Measurements from ENCODE around the gene HDAC7. TPM values are rescaled to one million over a fixed set of nuclear protein-coding genes. Genes with fewer than 3 reads are reported as not detected.
A peak's percentile ranks its signal among the peaks of the same experiment; 100 is the strongest.

HDAC7 gene
- total RNA-seq, 5 donors from 2014 or later (not counting 1 experiment from before 2014, with no cell fraction given), result 142 to 192 (median 165) TPM

GRCh38 chr12:47790676-47791350 is 28.9 kb downstream of the HDAC7 start:
- Mint-ChIP-seq H3K9me3 (no peaks in the 10 kb centered on the region), H3K4me1 (no peaks in the 10 kb centered on the region), H3K36me3 (peaks cover 62% of the 10 kb centered on the region), H3K27me3 (no peaks in the 10 kb centered on the region), H3K27ac (no peak overlapping the region), H3K4me3 (no peak overlapping the region)
- Histone ChIP-seq H3K4me1 (ENCODE audit: control insufficient read depth in 1 of 2, extremely low read depth in 1 of 2, insufficient read depth in 2 of 2, low read length in 2 of 2) (no peaks in the 10 kb centered on the region), H3K27ac (ENCODE audit: low read length) (no peak overlapping the region), H3K9me3 (no peaks in the 10 kb centered on the region), H3K36me3 (ENCODE audit: control insufficient read depth in 2 of 2, extremely low read depth in 1 of 2, insufficient read depth in 1 of 2, low read length in 1 of 2) (peaks cover 32 to 99% of the 10 kb centered on the region in 2 donors), H3K4me3 (ENCODE audit: control insufficient read depth in 1 of 2, extremely low read depth in 1 of 2, low read length in 1 of 2) (no peak overlapping the region), H3K27me3 (replicated peaks in 1 of 2; ENCODE audit: control insufficient read depth in 2 of 2, extremely low read depth in 1 of 2, insufficient read depth in 2 of 2, low read length in 1 of 2) (no peaks in the 10 kb centered on the region)
- ATAC-seq (replicated peaks in 1 of 4) (no peak), DNase-seq (no peak)
- CTCF ChIA-PET, result interaction anchor here in 1 of 2 donors (0.6 to 1.4 kb wide), 4 partner anchors 14 to 49 kb away, joined by 3 to 6 read pairs (median 4); no protein-coding TSS in a partner anchor
- 89% methylated on average over 12 of the region's 20 CpGs for WGBS (ENCODE audit: insufficient coverage)
- POLR2A ChIA-PET, result no interaction called here

GRCh38 chr12:47789712-47790489 is 29.8 kb downstream of the HDAC7 start:
- H3K36me3 ChIP-seq (ENCODE audit: control insufficient read depth in 2 of 2, extremely low read depth in 1 of 2, insufficient read depth in 1 of 2, low read length in 1 of 2), result peaks cover 34 to 99% of the 10 kb centered on the region in 2 donors
- H3K27ac Mint-ChIP-seq, result peak overlapping the region in 1 of 2 donors; percentile 68
- H3K27ac ChIP-seq (ENCODE audit: low read length), result no peak overlapping the region
- H3K9me3 ChIP-seq, result no peaks in the 10 kb centered on the region
- H3K4me3 ChIP-seq (ENCODE audit: control insufficient read depth in 1 of 2, extremely low read depth in 1 of 2, low read length in 1 of 2), result no peak overlapping the region
- no peak for DNase-seq
- no peaks in the 10 kb centered on the region for H3K4me1 ChIP-seq (ENCODE audit: control insufficient read depth in 1 of 2, extremely low read depth in 1 of 2, insufficient read depth in 2 of 2, low read length in 2 of 2)
- 98% methylated on average over 14 of the region's 22 CpGs for WGBS (ENCODE audit: insufficient coverage)
- peaks cover 67% of the 10 kb centered on the region for H3K36me3 Mint-ChIP-seq
- no peak for ATAC-seq (replicated peaks in 1 of 4)
- CTCF ChIA-PET, result interaction anchor here (0.5 to 1.1 kb wide), 5 partner anchors 15 to 60 kb away, joined by 3 to 5 read pairs (median 4); no protein-coding TSS in a partner anchor
- H3K4me1 Mint-ChIP-seq, result no peaks in the 10 kb centered on the region
- no peaks in the 10 kb centered on the region for H3K27me3 Mint-ChIP-seq
- H3K4me3 Mint-ChIP-seq, result no peak overlapping the region
- no peaks in the 10 kb centered on the region for H3K27me3 ChIP-seq (replicated peaks in 1 of 2; ENCODE audit: control insufficient read depth in 2 of 2, extremely low read depth in 1 of 2, insufficient read depth in 2 of 2, low read length in 1 of 2)
- POLR2A ChIA-PET, result no interaction called here
- no peaks in the 10 kb centered on the region for H3K9me3 Mint-ChIP-seq

GRCh38 chr12:47789141-47789540 is 30.6 kb downstream of the HDAC7 start:
- Mint-ChIP-seq H3K9me3 (no peaks in the 10 kb centered on the region), H3K27me3 (no peaks in the 10 kb centered on the region), H3K27ac (peak overlapping the region in 1 of 2 donors; percentile 68), H3K36me3 (peaks cover 69% of the 10 kb centered on the region), H3K4me3 (no peak overlapping the region), H3K4me1 (no peaks in the 10 kb centered on the region)
- H3K36me3 ChIP-seq (ENCODE audit: control insufficient read depth in 2 of 2, extremely low read depth in 1 of 2, insufficient read depth in 1 of 2, low read length in 1 of 2), result peaks cover 36 to 99% of the 10 kb centered on the region in 2 donors
- H3K4me3 ChIP-seq (ENCODE audit: control insufficient read depth in 1 of 2, extremely low read depth in 1 of 2, low read length in 1 of 2), result no peak overlapping the region
- H3K4me1 ChIP-seq (ENCODE audit: control insufficient read depth in 1 of 2, extremely low read depth in 1 of 2, insufficient read depth in 2 of 2, low read length in 2 of 2), result no peaks in the 10 kb centered on the region
- ATAC-seq (replicated peaks in 1 of 4) (no peak), DNase-seq (no peak)
- H3K27me3 ChIP-seq (replicated peaks in 1 of 2; ENCODE audit: control insufficient read depth in 2 of 2, extremely low read depth in 1 of 2, insufficient read depth in 2 of 2, low read length in 1 of 2), result no peaks in the 10 kb centered on the region
- no peak overlapping the region for H3K27ac ChIP-seq (ENCODE audit: low read length)
- CTCF ChIA-PET, result interaction anchor here (0.5 to 0.7 kb wide), 3 partner anchors 10 to 75 kb away, joined by 3 to 5 read pairs (median 3); no protein-coding TSS in a partner anchor
- no peaks in the 10 kb centered on the region for H3K9me3 ChIP-seq
- POLR2A ChIA-PET, result no interaction called here
- 96% methylated on average over 3 of the region's 5 CpGs for WGBS (ENCODE audit: insufficient coverage)

- Mint-ChIP-seq H3K27ac (peak overlapping the region in 1 of 2 donors; percentile 22), H3K36me3 (peaks cover 61% of the 10 kb centered on the region), H3K27me3 (no peaks in the 10 kb centered on the region), H3K9me3 (no peaks in the 10 kb centered on the region), H3K4me3 (no peak overlapping the region), H3K4me1 (no peaks in the 10 kb centered on the region)
- Histone ChIP-seq H3K27me3 (replicated peaks in 1 of 2; ENCODE audit: control insufficient read depth in 2 of 2, extremely low read depth in 1 of 2, insufficient read depth in 2 of 2, low read length in 1 of 2) (no peaks in the 10 kb centered on the region), H3K36me3 (ENCODE audit: control insufficient read depth in 2 of 2, extremely low read depth in 1 of 2, insufficient read depth in 1 of 2, low read length in 1 of 2) (peaks cover 42 to 99% of the 10 kb centered on the region in 2 donors), H3K4me1 (ENCODE audit: control insufficient read depth in 1 of 2, extremely low read depth in 1 of 2, insufficient read depth in 2 of 2, low read length in 2 of 2) (no peaks in the 10 kb centered on the region), H3K27ac (ENCODE audit: low read length) (no peak overlapping the region), H3K4me3 (ENCODE audit: control insufficient read depth in 1 of 2, extremely low read depth in 1 of 2, low read length in 1 of 2) (no peak overlapping the region), H3K9me3 (no peaks in the 10 kb centered on the region)
- ATAC-seq (replicated peaks in 1 of 4) (no peak), DNase-seq (no peak)
- ChIA-PET POLR2A (no interaction called here), CTCF (no interaction called here)
- 95% methylated on average over 12 of the region's 14 CpGs for WGBS (ENCODE audit: insufficient coverage)
These were observed 31.9 kb downstream of the HDAC7 start for GRCh38 chr12:47787596-47788319.

- H3K9me3 Mint-ChIP-seq, result no peaks in the 10 kb centered on the region
- peaks cover 42 to 91% of the 10 kb centered on the region in 2 donors for H3K36me3 ChIP-seq (ENCODE audit: control insufficient read depth in 2 of 2, extremely low read depth in 1 of 2, insufficient read depth in 1 of 2, low read length in 1 of 2)
- 97% methylated on average over 8 of the region's 10 CpGs for WGBS (ENCODE audit: insufficient coverage)
These were observed 32.9 kb downstream of the HDAC7 start for GRCh38 chr12:47786662-47787280.

More at GRCh38 chr12:47786662-47787280, 32.9 kb downstream of the HDAC7 start:
- H3K4me3 Mint-ChIP-seq, result no peak overlapping the region
- H3K27me3 ChIP-seq (replicated peaks in 1 of 2; ENCODE audit: control insufficient read depth in 2 of 2, extremely low read depth in 1 of 2, insufficient read depth in 2 of 2, low read length in 1 of 2), result no peaks in the 10 kb centered on the region
- H3K27me3 Mint-ChIP-seq, result no peaks in the 10 kb centered on the region
- H3K4me1 Mint-ChIP-seq, result no peaks in the 10 kb centered on the region
- ChIA-PET CTCF (interaction anchor here in 1 of 2 donors (0.7 kb wide), 1 partner anchor 45 kb away, joined by 3 read pairs; no protein-coding TSS in a partner anchor), POLR2A (no interaction called here)
- H3K4me3 ChIP-seq (ENCODE audit: control insufficient read depth in 1 of 2, extremely low read depth in 1 of 2, low read length in 1 of 2), result no peak overlapping the region
- H3K27ac ChIP-seq (ENCODE audit: low read length), result no peak overlapping the region
- no peaks in the 10 kb centered on the region for H3K4me1 ChIP-seq (ENCODE audit: control insufficient read depth in 1 of 2, extremely low read depth in 1 of 2, insufficient read depth in 2 of 2, low read length in 2 of 2)
- ATAC-seq (replicated peaks in 1 of 4), result no peak
- no peaks in the 10 kb centered on the region for H3K9me3 ChIP-seq
- DNase-seq, result no peak
- peaks cover 60% of the 10 kb centered on the region for H3K36me3 Mint-ChIP-seq
- H3K27ac Mint-ChIP-seq, result peak overlapping the region; percentile 31 to 39
